ENCODE results near the gene KIF21A. TPM values are rescaled to one million over a fixed set of nuclear protein-coding genes. Genes with fewer than 3 reads are reported as not detected.

KIF21A gene
- total and polyA plus RNA-seq, 3 donors from 2014 or later: 13.3 to 89.2 (median 70.2) TPM

- TF ChIP-seq POLR2A (IDR thresholded peaks at IDR 0.05) (no peak), CTCF (IDR thresholded peaks at IDR 0.05) (no peak)
- intact Hi-C loops (cut with DNase I; ENCODE audit: low total_unique reads): no loop called here
- 77 to 96% methylated on average over 1 of the region's 1 CpG for WGBS, 2 donors
- Histone ChIP-seq H3K4me3 (no peak overlapping the region), H3K4me1 (peaks cover 10% of the 10 kb centered on the region), H3K9me3 (no peaks in the 10 kb centered on the region), H3K36me3 (ENCODE audit: low read depth, missing control alignments) (no peaks in the 10 kb centered on the region), H3K27ac (no peak overlapping the region), H3K27me3 (no peaks in the 10 kb centered on the region)
- DNase-seq: no peak
Observed at GRCh38 chr12:39329018-39329417, 113.9 kb downstream of the KIF21A start.

- no peaks in the 10 kb centered on the region for H3K9me3 ChIP-seq
- no peaks in the 10 kb centered on the region for H3K27me3 ChIP-seq
- intact Hi-C loops (cut with DNase I; ENCODE audit: low total_unique reads): no loop called here
- H3K27ac ChIP-seq: no peak overlapping the region
- peaks cover 10% of the 10 kb centered on the region for H3K4me1 ChIP-seq
- DNase-seq: no peak
- H3K4me3 ChIP-seq: no peak overlapping the region
- no peak for TF ChIP-seq CTCF (IDR thresholded peaks at IDR 0.05)
- H3K36me3 ChIP-seq (ENCODE audit: low read depth, missing control alignments): no peaks in the 10 kb centered on the region
- 41 to 48% methylated on average over 6 of the region's 6 CpGs for WGBS, 2 donors
Observed at GRCh38 chr12:39327965-39328364, 115.0 kb downstream of the KIF21A start.

- TF ChIP-seq POLR2A (IDR thresholded peaks at IDR 0.05): no peak
- TF ChIP-seq CTCF (IDR thresholded peaks at IDR 0.05): no peak
- 42 to 60% methylated on average over 1 of the region's 1 CpG for WGBS, 2 donors
- Histone ChIP-seq H3K27ac (no peak overlapping the region), H3K36me3 (ENCODE audit: low read depth, missing control alignments) (no peaks in the 10 kb centered on the region), H3K9me3 (no peaks in the 10 kb centered on the region), H3K4me1 (peaks cover 10% of the 10 kb centered on the region), H3K4me3 (no peak overlapping the region), H3K27me3 (no peaks in the 10 kb centered on the region)
- intact Hi-C loops (cut with DNase I; ENCODE audit: low total_unique reads): no loop called here
- DNase-seq: no peak
Observed at GRCh38 chr12:39327510-39327909, 115.4 kb downstream of the KIF21A start.

- 79% methylated on average over 3 of the region's 3 CpGs for WGBS, 2 donors
- no peak overlapping the region for H3K4me3 ChIP-seq
- intact Hi-C loops (cut with DNase I; ENCODE audit: low total_unique reads): no loop called here
- no peak for TF ChIP-seq CTCF (IDR thresholded peaks at IDR 0.05)
- TF ChIP-seq POLR2A (IDR thresholded peaks at IDR 0.05): no peak
- no peaks in the 10 kb centered on the region for H3K9me3 ChIP-seq
- no peaks in the 10 kb centered on the region for H3K27me3 ChIP-seq
- H3K4me1 ChIP-seq: no peaks in the 10 kb centered on the region
- H3K27ac ChIP-seq: no peak overlapping the region
- H3K36me3 ChIP-seq (ENCODE audit: low read depth, missing control alignments): no peaks in the 10 kb centered on the region
- DNase-seq: no peak
Observed at GRCh38 chr12:39319180-39319579, 123.7 kb downstream of the KIF21A start.

- TF ChIP-seq CTCF (IDR thresholded peaks at IDR 0.05) (no peak), POLR2A (IDR thresholded peaks at IDR 0.05) (no peak)
Observed at GRCh38 chr12:39314547-39314946, 128.4 kb downstream of the KIF21A start.

More at GRCh38 chr12:39314547-39314946, 128.4 kb downstream of the KIF21A start:
- no peak for DNase-seq
- no peak overlapping the region for H3K27ac ChIP-seq
- intact Hi-C loops (cut with DNase I; ENCODE audit: low total_unique reads): no loop called here
- no peaks in the 10 kb centered on the region for H3K27me3 ChIP-seq
- no peaks in the 10 kb centered on the region for H3K36me3 ChIP-seq (ENCODE audit: low read depth, missing control alignments)
- H3K9me3 ChIP-seq: no peaks in the 10 kb centered on the region
- no peaks in the 10 kb centered on the region for H3K4me1 ChIP-seq
- H3K4me3 ChIP-seq: no peak overlapping the region

Data from testis (tissue), 3 donors.